Hepatocyte (in vitro differentiated cells): ENCODE results near the gene MAN1B1. TPM values are rescaled to one million over a fixed set of nuclear protein-coding genes. Genes with fewer than 3 reads are reported as not detected.

Source experiments
- DNase-seq: peaks from one replicate; pipeline ENCODE4 v3.0.0-alpha.2; 2016; ENCODE audit warnings: low spot score
- H2AFZ ChIP-seq: fragments of 200-600 bp; sonication (generic); 2 replicates; pipeline ENCODE4 v1.6.0; 2016; ENCODE audit warnings: antibody characterized with exemption, mild to moderate bottlenecking
- H3K27ac ChIP-seq: fragments of 200-600 bp; sonication (generic); 2 replicates; pipeline ENCODE4 v1.5.1; 2016; ENCODE audit warnings: mild to moderate bottlenecking
- H3K27me3 ChIP-seq: fragments of 200-600 bp; sonication (generic); 2 replicates; pipeline ENCODE4 v1.6.1; 2016
- H3K36me3 ChIP-seq: fragments of 200-600 bp; sonication (generic); replicated peaks from 2 replicates; pipeline ENCODE4 v1.5.1; 2016; ENCODE audit warnings: low read depth; ENCODE audit not compliant: insufficient read depth
- H3K4me1 ChIP-seq: fragments of 200-600 bp; sonication (generic); 2 replicates; pipeline ENCODE4 v1.5.1; 2016; ENCODE audit warnings: mild to moderate bottlenecking, moderate library complexity; ENCODE audit not compliant: insufficient read depth
- H3K4me2 ChIP-seq: fragments of 200-600 bp; sonication (generic); 2 replicates; pipeline ENCODE4 v1.6.0; 2016
- H3K4me3 ChIP-seq: fragments of 200-600 bp; sonication (generic); 2 replicates; pipeline ENCODE4 v1.5.1; 2016; ENCODE audit warnings: mild to moderate bottlenecking
- H3K79me2 ChIP-seq: fragments of 200-600 bp; sonication (generic); 2 replicates; pipeline ENCODE4 v1.6.0; 2017; ENCODE audit warnings: mild to moderate bottlenecking
- H3K9me2 ChIP-seq: fragments of 200-600 bp; sonication (generic); replicated peaks from 2 replicates; pipeline ENCODE4 v1.6.0; 2017; ENCODE audit warnings: mild to moderate bottlenecking; ENCODE audit not compliant: insufficient read depth
- H3K9me3 ChIP-seq: fragments of 200-600 bp; sonication (generic); 2 replicates; pipeline ENCODE4 v1.5.1; 2016; ENCODE audit warnings: low read depth, mild to moderate bottlenecking
- H4K20me1 ChIP-seq: fragments of 200-600 bp; sonication (generic); 2 replicates; pipeline ENCODE4 v1.6.0; 2016; ENCODE audit warnings: mild to moderate bottlenecking; ENCODE audit not compliant: insufficient read depth, poor library complexity, severe bottlenecking
- CTCF ChIP-seq: fragments of 200-600 bp; sonication (generic); IDR thresholded peaks from 2 replicates; pipeline ENCODE4 v1.5.1; 2016; ENCODE audit warnings: antibody characterized with exemption, mild to moderate bottlenecking; ENCODE audit not compliant: poor library complexity
- EZH2 ChIP-seq: fragments of 200-600 bp; sonication (generic); IDR thresholded peaks from 2 replicates; pipeline ENCODE4 v1.6.1; 2016; ENCODE audit warnings: antibody characterized with exemption, mild to moderate bottlenecking, borderline replicate concordance
- EZH2phosphoT487 ChIP-seq: fragments of 200-600 bp; sonication (generic); IDR thresholded peaks from one replicate; pipeline ENCODE4 v1.6.1; 2018; ENCODE audit warnings: antibody characterized with exemption, mild to moderate bottlenecking, low read depth, moderate library complexity; ENCODE audit not compliant: unreplicated experiment, severe bottlenecking
- WGBS: methylation state at CpG from one replicate; pipeline ENCODE4 v1.1.6; 2016; ENCODE audit warnings: low lambda C conversion rate; ENCODE audit errors: missing lambda C conversion rate; 5-methylcytosine and 5-hydroxymethylcytosine counted together
- polyA plus RNA-seq: library from polyadenylated mRNA; unstranded; fragments of >200 nt; fragmentation: Nextera tagmentation; extraction: Ambion mirVana; gene quantifications from 2 replicates; pipeline ENCODE4 v1.2.1, GENCODE V29; 2016
- total RNA-seq: library from RNA; depleted of rRNA; stranded (reverse); fragments of >200 nt; gene quantifications from 2 replicates; pipeline ENCODE4 v1.2.3, GENCODE V29; 2014

The MAN1B1 gene
- total and polyA plus RNA-seq, 2 experiments from 2014 or later, result 60.8 to 94.2 TPM

GRCh38 chr9:137140151-137141012, 53.6 kb downstream of the MAN1B1 start:
- no peaks in the 10 kb centered on the region for H3K36me3 ChIP-seq
- H4K20me1 ChIP-seq, result no peaks in the 10 kb centered on the region
- no peaks in the 10 kb centered on the region for H3K9me2 ChIP-seq
- WGBS, result 70% methylated on average over 26 of the region's 26 CpGs
- no peaks in the 10 kb centered on the region for H3K4me1 ChIP-seq
- no peak overlapping the region for H2AFZ ChIP-seq
- H3K4me2 ChIP-seq, result no peak overlapping the region
- H3K27ac ChIP-seq, result no peak overlapping the region
- DNase-seq, result no peak
- H3K27me3 ChIP-seq, result peaks cover 72% of the 10 kb centered on the region
- H3K4me3 ChIP-seq, result no peak overlapping the region
- no peaks in the 10 kb centered on the region for H3K79me2 ChIP-seq
- H3K9me3 ChIP-seq, result no peaks in the 10 kb centered on the region
- no peak for TF ChIP-seq EZH2phosphoT487
- no peak for TF ChIP-seq EZH2
- no peak for TF ChIP-seq CTCF

DNA sequence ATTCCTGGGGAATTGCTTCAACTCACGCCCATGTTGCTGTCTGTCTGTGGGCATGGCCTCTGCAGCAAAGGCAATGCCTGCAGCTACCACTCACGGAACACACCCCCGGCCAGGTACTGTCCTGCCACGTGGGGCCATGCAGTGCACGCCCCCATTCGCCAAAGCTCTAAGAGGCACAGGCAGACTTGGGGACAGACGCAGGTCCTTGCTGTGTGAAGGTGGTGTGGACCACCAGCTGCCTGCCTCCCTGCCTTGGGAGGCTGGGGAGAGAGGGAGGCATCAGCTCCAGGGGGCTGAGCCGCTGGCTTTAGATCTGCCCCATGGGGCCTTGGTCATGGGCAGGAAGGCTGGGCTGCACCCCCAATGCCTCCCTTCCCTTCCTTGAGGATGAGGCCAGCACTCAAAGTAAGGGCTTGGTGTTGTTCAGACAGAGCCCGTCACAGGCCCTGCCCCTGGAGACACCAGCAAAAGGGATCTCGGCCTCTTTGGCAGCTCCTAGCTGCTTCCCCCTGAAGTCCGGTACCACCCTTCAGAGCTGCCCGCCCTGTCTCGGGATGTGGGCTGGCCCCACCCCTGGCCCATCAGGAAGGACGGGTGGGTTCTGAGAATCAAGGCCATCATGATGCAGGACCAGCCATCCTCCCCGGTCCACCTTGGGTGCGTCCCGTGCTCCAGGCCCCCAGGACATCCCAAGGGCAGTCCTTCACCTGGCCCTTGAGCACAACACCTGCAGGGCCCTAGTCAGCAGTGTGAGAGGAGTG, 54.4 kb downstream of the MAN1B1 start:
- no peaks in the 10 kb centered on the region for H3K79me2 ChIP-seq
- no peak overlapping the region for H3K27ac ChIP-seq
- WGBS, result 76% methylated on average over 17 of the region's 17 CpGs

More for the DNA sequence above, 54.4 kb downstream of the MAN1B1 start:
- H3K4me2 ChIP-seq, result no peak overlapping the region
- H3K4me3 ChIP-seq, result no peak overlapping the region
- no peaks in the 10 kb centered on the region for H3K9me3 ChIP-seq
- H4K20me1 ChIP-seq, result no peaks in the 10 kb centered on the region
- peaks cover 69% of the 10 kb centered on the region for H3K27me3 ChIP-seq
- H3K36me3 ChIP-seq, result no peaks in the 10 kb centered on the region
- H3K9me2 ChIP-seq, result no peaks in the 10 kb centered on the region
- no peaks in the 10 kb centered on the region for H3K4me1 ChIP-seq
- TF ChIP-seq EZH2phosphoT487 (no peak), CTCF (no peak), EZH2 (no peak)
- DNase-seq, result no peak
- no peak overlapping the region for H2AFZ ChIP-seq
